OCI-LY3 (cell line): Measurements from ENCODE around the gene PCSK5.

Experiments
- H2AFZ ChIP-seq: fragments of 200-600, 300-600 bp; shearing (Covaris generic); 2 replicates; pipeline ENCODE4 v1.6.0; 2014; ENCODE audit warnings: antibody characterized with exemption, low read depth, low read length
- H3K27ac ChIP-seq: fragments of 200-600, 300-600 bp; sonication (generic); 2 replicates; pipeline ENCODE4 v1.5.1; 2014; ENCODE audit warnings: mild to moderate bottlenecking, low read length, moderate library complexity, mixed read lengths
- H3K27me3 ChIP-seq: fragments of 200-600, 300-600 bp; sonication (generic); 2 replicates; pipeline ENCODE4 v1.6.1; 2014; ENCODE audit warnings: low read depth, low read length, mixed read lengths
- H3K36me3 ChIP-seq: fragments of 200-600, 300-600 bp; sonication (generic); replicated peaks from 2 replicates; pipeline ENCODE3; 2014; ENCODE audit warnings: low read depth, low read length, mixed read lengths
- H3K4me1 ChIP-seq: fragments of 300-600, 200-600 bp; sonication (generic); 2 replicates; pipeline ENCODE4 v1.6.1; 2014; ENCODE audit warnings: low read length, mixed read lengths
- H3K4me2 ChIP-seq: fragments of 200-600, 300-600 bp; sonication (generic); 2 replicates; pipeline ENCODE4 v1.6.1; 2014; ENCODE audit warnings: low read length, mixed read lengths
- H3K4me3 ChIP-seq: fragments of 300-600, 200-600 bp; sonication (generic); 2 replicates; pipeline ENCODE4 v1.5.1; 2014; ENCODE audit warnings: antibody characterized with exemption, mild to moderate bottlenecking, low read length, moderate library complexity
- H3K79me2 ChIP-seq: fragments of 300-600, 200-600 bp; shearing (Covaris generic); 2 replicates; pipeline ENCODE4 v1.6.1; 2014; ENCODE audit warnings: mild to moderate bottlenecking, low read length, mixed read lengths
- H3K9ac ChIP-seq: fragments of 300-600, 200-600 bp; shearing (Covaris generic); 2 replicates; pipeline ENCODE4 v1.6.0; 2014; ENCODE audit warnings: mild to moderate bottlenecking, low read length, moderate library complexity
- H3K9me3 ChIP-seq: fragments of 200-600, 300-600 bp; shearing (Covaris generic); 2 replicates; pipeline ENCODE4 v1.6.1; 2014; ENCODE audit warnings: low read length, mixed read lengths; ENCODE audit not compliant: insufficient read depth
- H4K20me1 ChIP-seq: fragments of 200-600, 300-600 bp; sonication (generic); 2 replicates; pipeline ENCODE4 v1.6.1; 2016; ENCODE audit warnings: low read length, mixed read lengths; ENCODE audit not compliant: insufficient read depth
- EZH2phosphoT487 ChIP-seq: fragments of 200-600 bp; shearing (Covaris generic); IDR thresholded peaks from 2 replicates; pipeline ENCODE4 v1.6.1; 2018; ENCODE audit warnings: antibody characterized with exemption, mixed run types, low read depth
- TF ChIP-seq, protein P1 (sequence below): fragments of 200-600, 300-600 bp; sonication (generic); IDR thresholded peaks from 2 replicates; pipeline ENCODE4 v1.5.1; 2014; ENCODE audit warnings: antibody characterized with exemption, low read length, low read depth

The PCSK5 gene

DNA sequence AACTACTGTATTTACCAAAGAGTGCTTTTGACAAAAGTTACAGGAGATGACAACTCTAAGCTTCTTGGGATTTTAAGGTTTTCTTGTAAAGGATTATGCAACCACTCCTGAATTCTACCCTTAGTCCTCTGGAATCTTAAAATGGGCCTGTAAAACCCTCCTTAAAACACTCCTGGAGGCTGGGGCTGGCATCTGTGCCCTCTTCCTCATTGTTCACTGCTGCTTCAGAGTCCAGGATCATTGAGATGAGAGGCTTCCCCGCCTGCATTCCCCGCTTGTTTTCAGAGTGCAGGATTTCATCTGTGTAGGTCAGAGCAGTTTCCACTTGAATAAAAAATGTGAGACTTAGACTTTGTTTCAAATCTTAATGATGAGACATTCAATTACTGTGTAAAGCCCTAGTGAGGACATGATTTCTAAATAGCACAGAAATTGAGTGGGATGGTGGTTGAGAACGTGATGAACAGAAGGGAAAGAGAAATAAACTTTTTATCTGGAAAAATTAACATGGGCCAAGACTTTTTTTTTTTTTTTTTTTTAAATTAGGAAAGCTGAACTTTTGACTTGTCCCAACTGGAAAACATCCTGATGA lies 40.4 kb downstream of the PCSK5 start:
- no peak for TF ChIP-seq EZH2phosphoT487
- TF ChIP-seq, protein P1, sequence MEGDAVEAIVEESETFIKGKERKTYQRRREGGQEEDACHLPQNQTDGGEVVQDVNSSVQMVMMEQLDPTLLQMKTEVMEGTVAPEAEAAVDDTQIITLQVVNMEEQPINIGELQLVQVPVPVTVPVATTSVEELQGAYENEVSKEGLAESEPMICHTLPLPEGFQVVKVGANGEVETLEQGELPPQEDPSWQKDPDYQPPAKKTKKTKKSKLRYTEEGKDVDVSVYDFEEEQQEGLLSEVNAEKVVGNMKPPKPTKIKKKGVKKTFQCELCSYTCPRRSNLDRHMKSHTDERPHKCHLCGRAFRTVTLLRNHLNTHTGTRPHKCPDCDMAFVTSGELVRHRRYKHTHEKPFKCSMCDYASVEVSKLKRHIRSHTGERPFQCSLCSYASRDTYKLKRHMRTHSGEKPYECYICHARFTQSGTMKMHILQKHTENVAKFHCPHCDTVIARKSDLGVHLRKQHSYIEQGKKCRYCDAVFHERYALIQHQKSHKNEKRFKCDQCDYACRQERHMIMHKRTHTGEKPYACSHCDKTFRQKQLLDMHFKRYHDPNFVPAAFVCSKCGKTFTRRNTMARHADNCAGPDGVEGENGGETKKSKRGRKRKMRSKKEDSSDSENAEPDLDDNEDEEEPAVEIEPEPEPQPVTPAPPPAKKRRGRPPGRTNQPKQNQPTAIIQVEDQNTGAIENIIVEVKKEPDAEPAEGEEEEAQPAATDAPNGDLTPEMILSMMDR: no peak
- Histone ChIP-seq H3K9ac (no peak overlapping the region), H3K4me3 (no peak overlapping the region), H4K20me1 (no peaks in the 10 kb centered on the region), H3K4me2 (no peak overlapping the region), H3K9me3 (no peaks in the 10 kb centered on the region), H3K36me3 (no peaks in the 10 kb centered on the region), H3K79me2 (no peaks in the 10 kb centered on the region), H2AFZ (no peak overlapping the region), H3K27ac (no peak overlapping the region), H3K4me1 (no peaks in the 10 kb centered on the region), H3K27me3 (no peaks in the 10 kb centered on the region)

DNA sequence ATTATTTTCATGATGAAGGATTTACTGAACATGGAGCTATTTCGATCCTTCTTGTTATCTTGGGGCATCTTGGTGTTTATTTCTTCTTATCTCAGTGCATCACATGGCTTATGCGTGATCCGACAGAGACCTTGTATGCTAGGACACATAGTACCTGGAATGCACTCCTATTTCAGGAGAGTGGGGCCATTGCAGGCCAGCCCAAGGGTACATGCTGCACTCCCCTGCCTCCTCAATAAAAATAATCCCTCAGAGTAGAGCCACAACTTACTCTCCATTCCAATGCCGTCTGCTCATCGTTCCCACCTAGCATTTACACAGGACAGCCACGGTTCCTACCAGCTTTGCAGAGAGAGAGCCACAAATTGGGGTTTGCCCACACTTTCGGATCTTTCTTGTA lies 43.5 kb downstream of the PCSK5 start:
- Histone ChIP-seq H3K9me3 (no peaks in the 10 kb centered on the region), H3K27me3 (no peaks in the 10 kb centered on the region), H3K9ac (no peak overlapping the region), H2AFZ (no peak overlapping the region), H3K4me2 (no peak overlapping the region), H3K27ac (no peak overlapping the region), H3K4me3 (no peak overlapping the region), H3K79me2 (no peaks in the 10 kb centered on the region), H3K36me3 (no peaks in the 10 kb centered on the region), H3K4me1 (no peaks in the 10 kb centered on the region), H4K20me1 (no peaks in the 10 kb centered on the region)
- no peak for TF ChIP-seq EZH2phosphoT487
- TF ChIP-seq, protein P1: no peak

DNA sequence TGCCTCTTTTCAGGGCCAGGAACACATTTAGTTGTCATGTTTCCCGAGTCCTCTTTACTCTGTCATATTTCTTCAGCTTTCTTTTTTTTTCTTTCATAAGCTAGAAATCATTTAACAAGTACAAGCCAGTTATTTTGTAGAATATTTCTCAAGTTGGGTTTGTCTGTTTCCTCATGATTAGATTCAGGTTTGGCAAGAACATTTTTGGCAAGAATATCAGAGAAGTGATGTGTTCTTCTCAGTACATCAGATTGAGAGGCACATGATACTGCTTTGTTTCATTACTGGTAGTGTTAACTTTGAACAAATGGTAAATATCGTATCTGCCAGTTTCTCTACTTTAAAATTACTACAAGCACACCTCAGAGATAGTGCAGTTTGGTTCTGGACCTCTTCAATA lies 45.1 kb downstream of the PCSK5 start:
- Histone ChIP-seq H4K20me1 (no peaks in the 10 kb centered on the region), H3K9ac (no peak overlapping the region), H3K79me2 (no peaks in the 10 kb centered on the region), H3K27ac (no peak overlapping the region), H2AFZ (no peak overlapping the region), H3K36me3 (no peaks in the 10 kb centered on the region), H3K4me1 (no peaks in the 10 kb centered on the region), H3K4me3 (no peak overlapping the region), H3K4me2 (no peak overlapping the region), H3K27me3 (no peaks in the 10 kb centered on the region), H3K9me3 (no peaks in the 10 kb centered on the region)
- TF ChIP-seq, protein P1: no peak
- no peak for TF ChIP-seq EZH2phosphoT487

DNA sequence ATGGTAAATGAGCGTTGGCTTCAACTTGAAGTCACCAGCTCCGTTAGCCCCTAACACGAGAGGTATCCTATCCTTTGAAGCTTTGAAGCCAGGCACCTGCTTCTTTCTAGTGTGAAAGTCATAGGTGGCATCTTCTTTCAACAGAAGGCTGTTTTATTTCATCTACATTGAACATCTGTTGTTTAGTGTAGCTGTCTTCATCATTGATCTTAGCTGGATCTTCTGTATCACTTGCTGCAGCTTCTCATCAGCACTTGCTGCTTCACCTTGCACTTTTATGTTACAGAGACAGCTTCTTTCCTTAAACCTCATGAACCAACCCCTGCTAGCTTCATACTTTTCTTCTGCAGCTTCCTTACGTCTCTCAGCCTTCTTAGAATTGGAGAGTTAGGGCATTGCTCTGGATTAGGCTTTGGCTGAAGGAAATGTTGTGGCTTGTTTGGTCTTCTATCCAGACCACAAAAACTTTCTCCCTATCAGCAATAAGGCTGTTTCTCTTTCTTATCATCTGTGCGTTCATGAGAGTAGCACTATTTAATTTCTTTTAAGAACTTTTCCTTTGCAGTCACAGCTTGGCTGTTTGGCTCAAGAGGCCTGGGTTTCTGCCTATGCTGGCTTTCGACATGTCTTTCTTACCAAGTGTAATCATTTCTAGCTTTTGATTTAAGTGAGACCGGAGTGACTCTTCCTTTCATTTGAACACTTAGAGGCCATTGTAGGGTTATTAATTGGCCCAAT lies 47.2 kb downstream of the PCSK5 start:
- H3K36me3 ChIP-seq: no peaks in the 10 kb centered on the region
- H3K4me3 ChIP-seq: no peak overlapping the region
- H3K4me2 ChIP-seq: no peak overlapping the region
- TF ChIP-seq, protein P1: no peak
- no peak for TF ChIP-seq EZH2phosphoT487
- H4K20me1 ChIP-seq: no peaks in the 10 kb centered on the region
- no peak overlapping the region for H3K27ac ChIP-seq
- no peak overlapping the region for H3K9ac ChIP-seq
- no peaks in the 10 kb centered on the region for H3K9me3 ChIP-seq
- no peaks in the 10 kb centered on the region for H3K4me1 ChIP-seq
- H2AFZ ChIP-seq: no peak overlapping the region
- no peaks in the 10 kb centered on the region for H3K79me2 ChIP-seq
- no peaks in the 10 kb centered on the region for H3K27me3 ChIP-seq
